HG03103 (cell line): ENCODE results near the gene CALHM3.
A peak's percentile ranks its signal among the peaks of the same experiment; 100 is the strongest.

Source experiments
- ATAC-seq: cut with Tn5 transposase; IDR thresholded peaks from one replicate; pipeline ENCODE4 v1.9.1; 2021; ENCODE audit warnings: low read depth; ENCODE audit not compliant: unreplicated experiment

CALHM3 gene

DNA sequence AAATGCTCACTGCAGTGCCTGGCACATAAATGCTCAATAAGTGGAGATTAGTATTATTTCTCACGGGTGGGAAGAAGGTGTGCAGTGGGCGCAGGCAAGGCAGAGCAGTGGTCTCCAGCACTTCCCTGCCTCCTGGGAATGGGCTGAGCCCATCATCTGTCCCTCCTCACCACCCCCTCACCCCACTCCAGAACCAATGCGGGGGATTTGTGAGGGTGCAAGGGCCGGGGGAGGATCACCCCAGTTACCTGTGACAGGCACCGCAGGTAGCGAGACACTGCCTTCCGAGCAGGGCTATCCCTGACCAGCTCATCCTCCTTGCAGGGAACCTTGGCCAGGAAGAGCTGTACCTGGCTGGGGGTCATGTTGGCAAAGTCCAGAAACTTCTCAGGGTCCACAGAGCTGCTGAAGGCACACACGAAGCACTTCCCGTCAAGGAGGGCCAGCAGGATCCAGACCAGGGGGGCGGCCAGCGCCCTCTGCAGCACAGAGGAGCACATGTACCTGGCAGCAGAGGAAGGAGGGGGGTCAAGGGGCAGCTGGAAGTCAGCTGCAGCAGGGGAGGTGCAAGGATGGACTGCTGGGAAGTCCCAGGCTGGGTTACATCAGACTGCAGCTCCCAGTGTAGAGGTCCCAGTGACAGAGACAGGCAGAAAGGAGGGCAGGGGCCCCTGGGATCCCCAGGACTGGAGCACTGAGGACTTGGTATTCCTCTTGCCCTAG lies 2.8 kb downstream of the CALHM3 start:
- no peak for ATAC-seq

DNA sequence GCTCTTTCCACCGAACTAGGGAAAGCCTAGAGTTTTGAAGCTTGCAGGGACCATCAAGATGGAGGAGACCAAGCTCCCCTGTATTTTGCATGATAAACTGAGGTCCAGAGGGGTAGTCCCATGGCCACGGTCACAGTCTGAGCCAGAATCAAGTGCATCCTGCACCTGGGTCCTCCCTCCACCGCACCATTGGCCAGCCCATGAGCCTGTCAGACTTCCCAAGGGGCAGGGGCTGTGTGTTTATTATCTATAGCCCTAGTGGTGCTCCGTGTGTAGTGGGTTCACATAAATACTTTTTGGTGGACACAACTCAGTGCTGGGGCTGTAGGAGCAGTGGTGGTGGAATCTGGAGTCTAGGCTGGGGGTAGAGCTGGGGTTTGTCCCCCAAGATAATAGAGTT lies 3.6 kb downstream of the CALHM3 start:
- ATAC-seq = no peak

DNA sequence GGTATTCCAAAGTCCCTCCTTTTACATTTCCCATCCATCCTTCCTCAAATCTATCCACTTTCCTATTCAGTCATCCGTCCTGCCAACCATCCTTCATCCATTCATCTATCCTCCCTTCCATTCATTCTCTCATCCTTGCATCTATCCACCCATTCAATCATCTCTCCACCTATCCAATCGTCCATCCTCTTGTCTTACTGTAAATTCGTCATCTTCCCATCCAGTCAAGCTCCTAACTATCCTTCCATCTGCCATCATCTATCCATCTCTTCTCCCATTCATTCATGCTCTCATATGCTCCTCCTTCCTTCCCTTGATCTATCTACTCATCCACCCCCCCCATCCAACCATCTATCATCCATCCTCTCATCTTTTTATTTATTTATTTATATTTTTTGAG lies 5.0 kb downstream of the CALHM3 start:
- no peak for ATAC-seq

DNA sequence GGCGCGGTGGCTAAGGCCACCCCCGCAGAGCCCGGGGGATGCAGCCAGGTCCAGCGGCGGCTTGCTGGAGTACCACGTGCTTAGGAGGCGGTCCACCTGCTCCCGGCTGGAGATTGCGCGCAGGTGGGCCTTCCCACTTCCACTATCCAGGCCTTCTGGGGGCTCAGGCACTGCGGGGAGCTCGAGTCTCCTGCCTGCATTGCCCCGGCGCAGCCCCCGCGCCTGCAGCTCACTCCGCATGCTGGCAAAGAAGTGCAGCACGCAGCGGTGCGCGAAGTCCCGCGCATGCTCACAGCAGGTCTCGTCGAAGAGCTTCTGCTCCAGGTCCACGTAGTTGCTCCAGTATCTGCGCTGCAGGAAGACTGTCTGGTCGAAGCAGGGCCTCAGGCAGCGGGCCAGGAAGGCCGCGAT lies 5.8 kb downstream of the CALHM3 start:
- no peak for ATAC-seq

DNA sequence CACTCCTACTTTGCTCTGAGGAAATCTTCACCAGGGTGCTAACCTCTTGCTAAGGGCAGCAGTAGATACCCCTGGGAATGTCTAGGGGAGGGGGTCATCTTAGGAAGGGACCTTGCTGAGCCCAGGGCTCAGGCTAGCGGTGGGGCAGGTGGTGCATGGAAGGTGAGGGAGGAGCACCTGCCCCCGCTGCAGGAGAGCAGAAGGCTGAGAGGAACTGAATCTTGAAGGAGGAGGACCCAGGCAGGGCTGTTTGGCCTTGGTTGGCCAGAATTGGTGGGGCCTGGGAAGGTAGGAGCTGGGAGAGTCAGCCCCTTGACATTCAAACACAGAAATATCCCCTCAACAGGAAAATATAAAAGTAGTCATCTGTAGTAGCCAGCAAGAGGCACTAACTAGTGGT lies 7.0 kb downstream of the CALHM3 start:
- ATAC-seq = no peak

DNA sequence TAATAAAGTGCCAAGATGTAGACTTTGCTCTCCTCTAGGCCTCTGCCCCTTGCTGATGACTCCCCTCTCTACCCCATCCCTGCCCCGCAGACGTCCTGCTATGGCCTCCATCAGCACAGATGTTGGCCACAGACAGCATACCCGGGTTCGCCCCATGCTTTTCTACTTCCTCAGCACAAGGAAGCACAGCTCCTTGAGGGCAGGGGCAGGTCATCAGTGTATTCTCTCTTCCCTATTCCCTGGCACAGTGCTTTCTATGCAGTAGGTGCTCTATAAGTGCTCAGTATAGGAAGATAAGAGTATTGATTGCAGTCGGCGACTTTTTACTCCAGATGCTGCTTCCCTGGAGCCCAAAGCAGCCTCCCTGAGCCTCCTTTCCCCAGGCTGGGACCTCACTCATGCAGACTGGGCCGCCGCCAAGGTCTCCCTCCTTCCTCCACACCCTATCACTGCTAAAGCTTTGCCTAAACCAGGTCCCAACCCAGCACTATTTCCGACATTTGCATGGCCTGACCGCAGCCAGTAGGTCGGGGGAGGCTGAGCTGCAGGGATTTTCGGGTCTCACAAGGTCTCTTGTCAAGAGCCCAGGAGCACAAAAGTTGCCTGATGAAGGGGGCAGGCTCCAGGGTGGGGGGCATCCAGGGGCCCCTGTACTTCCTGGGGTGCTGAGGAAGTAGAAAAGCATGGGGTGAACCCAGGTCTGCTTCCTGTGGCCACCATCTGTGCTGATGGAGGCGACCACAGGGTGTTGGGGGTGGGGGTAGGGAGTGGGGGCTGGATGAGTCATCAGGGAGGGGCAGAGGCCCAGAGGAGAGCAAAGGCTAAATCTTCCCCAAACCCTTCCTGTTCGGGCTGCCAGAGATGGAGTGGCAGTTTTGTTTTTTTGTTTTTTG lies 8.0 kb downstream of the CALHM3 start:
- peak; percentile 70 for ATAC-seq

DNA sequence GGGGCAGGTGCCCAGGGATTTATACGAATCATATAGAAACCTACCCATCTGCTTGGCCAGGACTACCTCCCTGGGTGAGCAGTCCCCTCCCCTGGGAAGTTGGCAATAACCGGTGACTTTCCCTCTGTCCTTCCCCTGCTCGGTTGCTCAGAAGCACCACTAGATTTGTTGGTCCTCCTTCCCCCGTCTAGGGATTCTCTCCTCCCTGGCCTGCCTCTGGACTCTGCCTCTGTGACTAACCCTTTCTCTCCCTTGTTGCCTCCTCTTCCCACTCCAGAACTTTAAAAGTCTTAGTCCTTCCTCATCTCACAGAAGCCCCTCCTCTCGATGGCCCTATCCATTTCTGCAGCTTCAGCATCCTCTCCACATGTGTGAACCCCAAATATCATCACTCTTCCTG lies 9.8 kb downstream of the CALHM3 start:
- ATAC-seq = no peak

DNA sequence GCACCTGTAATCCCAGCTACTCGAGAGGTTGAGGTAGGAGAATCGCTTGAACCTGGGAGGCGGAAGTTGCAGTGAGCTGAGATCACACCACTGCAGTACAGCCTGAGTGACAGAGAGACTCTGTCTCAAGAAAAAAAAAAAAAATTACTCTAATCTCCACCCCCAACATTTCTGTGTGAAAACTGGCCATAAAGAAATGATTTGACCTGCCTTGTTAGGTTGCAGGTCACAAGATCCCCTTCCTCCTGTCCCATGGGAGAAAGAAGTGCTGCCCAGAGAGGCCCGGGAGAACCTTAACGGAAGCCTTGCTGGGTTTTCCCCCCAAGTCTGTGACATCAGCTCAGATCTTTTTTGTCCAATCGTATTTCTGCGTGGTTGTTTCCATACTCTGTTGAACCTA lies 11.6 kb downstream of the CALHM3 start:
- no peak for ATAC-seq

DNA sequence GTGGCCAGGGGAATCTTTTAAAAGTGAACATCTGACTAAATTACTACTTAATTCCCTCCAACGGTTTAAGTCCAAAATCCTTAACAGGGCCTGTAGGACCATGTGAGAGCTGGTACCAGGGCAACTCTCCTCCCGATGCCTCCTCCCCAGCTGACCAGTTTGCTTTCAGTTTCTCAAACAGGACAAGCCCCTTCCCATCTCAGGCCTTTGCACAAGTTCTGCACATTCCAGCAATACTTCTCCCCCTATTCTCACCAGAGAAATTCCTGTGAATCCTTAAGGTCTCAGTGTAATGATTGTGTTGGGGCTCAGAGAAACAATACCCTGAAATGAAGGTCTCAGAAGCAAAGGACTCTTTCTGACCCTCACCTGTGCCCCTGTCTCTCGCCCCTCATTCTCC lies 12.3 kb downstream of the CALHM3 start:
- no peak for ATAC-seq

DNA sequence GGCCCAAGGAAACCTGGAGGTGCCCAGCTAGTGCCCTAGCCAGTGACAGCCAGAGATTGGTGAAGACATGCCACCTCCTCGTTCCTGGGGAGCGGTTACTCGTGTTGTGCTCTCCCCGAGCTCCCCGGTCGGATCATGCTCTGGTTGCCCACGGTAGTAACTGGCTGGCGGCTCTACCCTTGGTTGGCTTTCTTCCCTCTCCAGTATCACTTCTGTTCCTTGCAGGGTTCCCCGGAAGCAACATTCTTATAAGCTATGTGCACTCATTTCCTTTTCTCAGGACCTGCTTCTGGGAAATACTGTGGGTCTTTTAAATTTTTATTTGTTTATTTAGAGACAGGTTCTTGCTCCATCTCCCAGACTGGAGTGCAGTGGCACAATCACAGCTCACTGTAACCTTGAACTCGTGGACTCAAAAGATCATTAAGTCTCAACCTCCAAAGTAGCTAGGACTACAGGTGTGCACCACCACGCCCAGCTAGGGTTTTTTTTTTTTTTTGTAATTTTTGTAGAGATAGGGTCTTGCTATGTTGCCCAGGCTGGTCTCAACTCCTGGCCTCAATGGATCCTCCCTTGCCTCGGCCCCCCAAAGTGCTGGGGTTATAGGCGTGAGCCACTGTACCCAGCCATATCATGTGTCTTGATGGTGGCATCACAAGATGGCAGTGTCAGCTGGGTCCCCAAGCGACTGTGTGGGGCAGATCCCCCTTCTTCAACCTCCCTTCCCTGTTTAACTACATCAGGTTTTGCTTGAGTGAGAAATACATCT lies 13.4 kb downstream of the CALHM3 start:
- no peak for ATAC-seq

DNA sequence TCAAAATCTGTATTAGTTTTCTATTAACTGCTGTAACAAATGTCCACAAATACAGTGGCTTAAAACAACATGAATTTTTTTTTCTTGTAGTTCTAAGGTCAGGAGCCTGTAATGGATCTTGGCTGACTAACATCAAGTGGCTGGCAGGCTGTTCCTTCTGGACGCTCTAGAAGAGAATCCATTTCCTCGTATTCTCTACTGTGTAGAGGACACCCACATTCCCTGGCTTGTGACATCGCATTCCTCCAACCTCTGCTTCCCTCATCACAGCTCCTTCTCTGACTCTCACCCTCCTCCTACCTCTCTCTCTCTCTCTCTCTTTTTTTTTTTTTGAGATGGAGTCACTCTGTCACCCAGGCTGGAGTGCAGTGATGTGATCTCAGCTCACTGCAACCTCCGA lies 15.5 kb downstream of the CALHM3 start:
- no peak for ATAC-seq

DNA sequence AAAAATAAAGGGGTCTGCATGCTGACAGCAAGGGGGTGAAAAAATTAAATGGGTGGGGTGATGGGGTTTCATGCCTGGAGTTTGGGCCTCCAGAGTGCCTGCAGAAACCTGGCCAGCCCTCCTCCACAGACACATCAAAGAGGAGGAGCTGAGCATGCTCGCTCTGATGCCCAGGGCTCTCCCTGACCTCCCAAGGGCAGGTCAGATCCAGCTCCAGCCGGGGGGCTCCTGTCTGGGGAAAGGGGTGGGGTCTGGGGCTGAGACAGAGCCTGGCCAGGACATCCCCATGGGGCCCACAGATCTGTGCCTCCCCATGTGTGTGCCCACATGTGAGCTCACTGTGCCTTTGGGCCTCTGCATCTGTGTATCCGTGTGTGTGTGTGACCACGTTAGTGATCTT lies 19.4 kb downstream of the CALHM3 start:
- ATAC-seq = no peak

DNA sequence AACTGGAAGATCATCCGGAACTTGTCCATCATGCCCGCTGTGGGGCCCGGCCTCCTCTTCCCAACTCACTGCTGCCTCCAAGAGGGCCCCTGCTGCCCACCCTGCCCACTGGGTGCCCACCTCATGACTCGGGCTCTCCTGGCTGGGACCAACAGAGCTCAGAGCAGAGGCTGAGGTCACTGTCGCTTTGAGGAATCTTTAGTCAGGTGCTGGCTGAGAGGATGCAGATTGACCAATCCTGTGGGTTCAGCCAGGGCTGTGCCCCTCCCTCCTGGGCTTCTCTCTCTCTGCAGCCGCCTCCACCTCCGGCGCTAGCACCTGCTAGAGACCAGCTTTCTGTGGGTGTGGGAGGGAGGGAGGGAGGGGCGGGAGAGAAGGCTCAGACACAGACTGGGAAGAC lies 20.3 kb downstream of the CALHM3 start, which contains the start of gene CALHM1:
CALHM1 (minus strand) TSS at position 181 of the 400 bp plus-strand sequence; CDS start at position 32, 149 bp downstream.
- no peak for ATAC-seq

DNA sequence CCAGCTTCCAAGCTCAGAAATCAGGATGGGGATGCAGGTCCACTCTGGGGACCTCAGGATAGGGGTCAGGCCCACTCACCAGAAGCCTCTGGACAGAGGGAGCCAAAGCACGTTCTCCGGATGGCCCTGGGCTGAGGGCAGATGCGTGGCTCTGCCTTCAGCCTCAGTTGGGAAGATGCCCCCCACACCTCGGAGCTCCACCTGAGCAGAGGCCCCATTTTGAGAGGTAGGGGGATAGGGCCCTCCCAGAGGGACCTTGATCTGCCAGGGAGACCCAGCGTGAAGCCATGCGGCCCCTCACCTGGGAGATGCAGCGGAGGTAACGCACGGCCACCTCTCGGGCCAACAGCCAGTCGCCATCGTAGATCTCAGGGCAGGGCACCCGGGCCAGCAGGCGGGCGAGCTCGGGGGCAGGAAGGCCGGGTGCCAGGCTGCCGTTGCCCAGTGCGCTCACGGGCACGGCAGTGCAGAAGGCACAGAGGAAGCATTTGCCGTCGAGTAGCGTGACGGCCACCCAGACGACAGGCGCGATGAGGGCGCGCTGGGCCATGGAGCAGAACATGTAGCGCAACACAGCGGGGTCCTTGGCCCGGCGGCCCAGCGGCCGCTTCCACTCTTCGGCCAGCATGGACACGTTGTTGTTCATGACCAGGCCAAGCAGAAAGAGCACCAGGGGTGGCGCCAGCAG lies 21.0 kb downstream of the CALHM3 start:
- ATAC-seq = no peak

DNA sequence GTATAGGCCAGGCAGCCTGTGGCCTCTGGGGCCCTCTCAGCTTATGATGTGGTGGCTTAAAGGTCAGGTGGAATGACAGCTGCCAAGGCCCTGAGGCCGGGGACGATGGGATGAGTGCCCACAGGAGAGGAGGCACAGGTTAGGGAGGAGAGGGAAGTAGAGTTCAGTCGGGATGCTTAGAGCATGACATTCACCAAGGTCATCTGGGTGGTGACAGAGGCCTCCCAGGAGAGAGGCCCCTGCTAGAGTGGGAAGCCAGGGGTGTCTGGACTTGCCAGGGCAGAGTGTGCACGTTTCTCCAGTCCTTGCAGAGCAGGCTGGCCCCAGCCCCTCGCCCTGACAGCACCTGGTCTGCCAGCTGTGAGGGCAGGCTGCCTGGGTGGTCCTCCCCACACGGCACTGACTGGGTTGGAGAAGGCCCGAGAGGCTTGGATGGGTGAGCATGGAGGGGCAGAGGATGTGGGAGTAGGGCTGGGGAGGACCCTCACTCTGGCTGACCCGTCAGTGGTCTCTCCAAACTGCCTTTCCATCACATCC lies 21.8 kb downstream of the CALHM3 start:
- ATAC-seq = no peak

DNA sequence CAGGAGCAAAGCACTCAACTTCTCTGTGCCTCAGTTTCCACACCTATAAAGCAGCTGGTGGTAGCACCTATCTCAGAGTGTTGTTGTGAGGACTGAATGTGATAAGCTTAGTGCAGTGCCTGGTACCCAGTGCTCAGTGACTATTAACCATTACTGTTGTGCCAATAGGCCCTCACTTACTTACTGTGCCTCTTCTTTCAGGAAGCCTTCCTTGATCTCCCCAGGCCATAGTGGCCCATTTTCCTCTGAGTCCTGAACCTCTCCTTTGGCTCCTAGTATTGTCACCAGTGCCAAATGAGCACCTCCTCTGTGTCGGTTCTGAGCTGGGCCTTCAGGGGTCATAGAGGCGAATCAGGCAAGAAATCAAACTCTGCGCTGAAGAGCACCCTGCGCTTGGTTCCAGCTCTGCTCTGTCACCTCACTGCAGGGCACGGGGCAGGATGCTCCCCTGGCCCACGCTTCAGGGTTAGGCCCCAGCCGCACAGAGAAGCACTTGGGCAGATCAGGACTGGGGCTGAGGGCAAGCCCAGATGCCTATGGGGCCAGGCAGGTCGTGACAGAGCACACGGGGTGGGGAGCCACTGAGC lies 22.9 kb downstream of the CALHM3 start:
- no peak for ATAC-seq

DNA sequence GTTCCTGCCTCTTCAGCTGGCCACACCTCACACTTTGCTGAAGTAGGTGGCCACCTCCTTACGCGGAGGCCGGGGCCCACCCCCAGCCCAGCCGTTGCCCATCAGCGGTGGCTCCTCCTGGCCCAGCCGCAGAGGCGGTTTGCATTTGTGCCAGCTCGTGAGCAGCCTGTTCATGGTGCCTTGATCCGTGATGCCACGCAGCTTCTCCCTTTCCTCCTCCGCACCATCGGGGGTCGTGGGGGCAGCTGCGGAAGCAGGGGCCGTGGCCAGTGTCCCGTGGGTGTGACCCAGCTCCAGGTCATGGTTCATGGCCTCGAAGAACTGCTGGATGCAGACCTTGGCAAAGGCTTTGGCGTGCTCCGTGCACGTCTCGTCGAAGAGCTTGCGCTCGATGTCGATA lies 23.8 kb downstream of the CALHM3 start:
- no peak for ATAC-seq

DNA sequence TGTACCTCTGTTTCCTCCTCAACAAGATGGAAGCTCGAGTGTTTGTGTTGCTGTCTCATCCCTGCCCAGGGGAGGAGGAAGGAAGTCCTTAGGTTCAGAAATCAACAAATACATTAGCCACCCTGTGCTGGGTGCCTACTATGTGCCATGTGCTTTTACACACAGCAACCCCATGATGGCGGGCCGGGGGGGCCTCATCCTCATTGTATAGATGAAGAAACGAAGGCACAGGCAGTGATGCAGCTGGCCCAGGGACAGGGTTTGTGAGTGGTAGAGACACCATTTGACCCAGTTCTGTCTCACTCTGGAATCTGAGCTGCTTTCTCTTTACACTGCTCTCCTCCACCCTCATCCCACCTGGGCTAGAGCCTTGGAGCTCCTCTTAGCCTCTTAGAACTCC lies 25.0 kb downstream of the CALHM3 start:
- no peak for ATAC-seq

DNA sequence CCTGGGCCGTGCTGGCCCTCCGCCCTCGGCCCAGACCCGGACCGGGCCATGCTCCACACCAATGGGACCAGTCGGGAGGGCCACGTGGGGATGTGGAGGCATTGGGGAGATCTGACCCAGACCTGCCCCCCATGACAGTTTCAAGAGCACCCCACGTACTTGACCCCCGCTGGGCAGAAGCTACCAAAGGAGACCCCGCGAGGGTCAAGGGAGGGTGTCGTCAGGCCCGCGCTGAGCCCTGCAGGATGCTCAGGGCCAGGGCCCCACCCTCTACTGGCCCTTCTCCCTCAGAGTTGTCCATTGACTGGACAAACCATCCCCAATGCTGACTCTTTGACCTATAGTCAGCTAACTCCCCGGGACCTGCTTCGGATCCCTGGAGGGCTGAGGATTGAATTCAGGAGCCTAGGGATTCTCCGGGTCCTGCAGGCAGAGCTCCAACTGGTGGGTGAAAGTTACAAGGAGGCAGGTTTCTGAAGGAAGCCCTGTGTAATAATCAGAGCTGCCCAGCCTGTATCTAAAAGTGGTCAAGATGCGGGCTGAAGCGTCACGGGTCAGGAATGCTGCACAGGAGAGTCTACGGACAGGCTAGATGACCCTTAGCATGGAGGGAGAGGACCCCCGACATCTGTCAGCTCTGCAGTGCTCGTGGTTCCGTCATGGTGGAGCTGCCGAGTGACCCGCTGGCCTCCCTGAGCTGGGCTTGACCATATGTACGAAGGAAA lies 26.4 kb downstream of the CALHM3 start:
- no peak for ATAC-seq
